Measurements from ENCODE around the gene HIVEP1. TPM values are rescaled to one million over a fixed set of nuclear protein-coding genes. Genes with fewer than 3 reads are reported as not detected.
A peak's percentile ranks its signal among the peaks of the same experiment; 100 is the strongest.

HIVEP1 gene
- total and polyA plus RNA-seq, 2 of the 13 experiments (the other 11 are each of a cell fraction or from before 2014, with no cell fraction given), result 7.4 to 9.9 TPM

DNA sequence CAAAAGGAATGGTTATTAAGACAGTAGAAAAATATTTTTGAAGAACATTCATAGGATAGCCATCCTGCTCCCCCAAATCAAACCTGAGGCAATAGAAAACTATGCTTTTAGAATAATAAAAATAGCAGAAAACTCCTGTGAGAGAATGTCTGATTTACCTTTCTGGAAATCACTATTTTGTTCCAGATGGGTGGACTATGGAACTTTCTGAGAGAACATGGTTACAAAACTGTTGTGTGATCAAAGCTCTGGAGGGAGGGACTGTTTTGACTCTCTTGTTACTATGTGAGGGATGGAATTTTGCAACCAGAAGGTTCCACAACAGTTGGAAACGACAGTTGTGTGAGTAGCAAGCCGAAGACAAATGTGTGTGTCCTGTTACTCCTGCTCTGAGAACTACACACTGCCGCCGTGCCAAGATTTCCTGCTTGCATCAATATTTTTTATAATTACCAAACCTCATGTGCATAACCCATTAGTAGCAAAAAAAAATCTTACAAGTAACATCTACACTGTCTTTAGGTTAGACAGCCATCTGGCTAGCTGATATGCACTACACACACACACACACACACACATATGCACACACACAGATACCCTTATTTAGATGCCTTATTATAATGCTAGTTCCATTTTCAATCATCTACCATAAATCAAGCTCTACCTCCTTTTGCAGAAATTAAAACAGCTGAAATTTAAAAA is 11.0 kb upstream of the HIVEP1 start (continued):
- peak; percentile 66 to 75; a peak in 1 of 4 replicates for TF ChIP-seq EP300 (IDR thresholded peaks at IDR 0.05; ENCODE audit: low read depth in 2 of 2, low read length in 2 of 2)
- TF ChIP-seq EP300 (CRISPR knock-in tag; IDR thresholded peaks at IDR 0.05; ENCODE audit: borderline replicate concordance), result no peak
- TF ChIP-seq, protein P1, sequence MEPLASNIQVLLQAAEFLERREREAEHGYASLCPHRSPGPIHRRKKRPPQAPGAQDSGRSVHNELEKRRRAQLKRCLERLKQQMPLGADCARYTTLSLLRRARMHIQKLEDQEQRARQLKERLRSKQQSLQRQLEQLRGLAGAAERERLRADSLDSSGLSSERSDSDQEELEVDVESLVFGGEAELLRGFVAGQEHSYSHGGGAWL (CRISPR knock-in tag; IDR thresholded peaks at IDR 0.05), result no peak
- 0 out of 4 replicates have a peak, but pooled peaks of 1 of the 2 experiments have one; percentile 14 for TF ChIP-seq KLF16 (CRISPR knock-in tag; IDR thresholded peaks at IDR 0.05)
- peak; percentile 56 for TF ChIP-seq GATAD2A (CRISPR knock-in tag; IDR thresholded peaks at IDR 0.05)
- 0 out of 2 replicates have a peak, but pooled peaks have one; percentile 11 for TF ChIP-seq ZMYM4 (CRISPR knock-in tag; IDR thresholded peaks at IDR 0.05)
- TF ChIP-seq, protein P2, sequence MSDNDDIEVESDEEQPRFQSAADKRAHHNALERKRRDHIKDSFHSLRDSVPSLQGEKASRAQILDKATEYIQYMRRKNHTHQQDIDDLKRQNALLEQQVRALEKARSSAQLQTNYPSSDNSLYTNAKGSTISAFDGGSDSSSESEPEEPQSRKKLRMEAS (IDR thresholded peaks at IDR 0.05), result peak; percentile 20; the same call in 1 of the 2 replicates
- TF ChIP-seq LCORL (IDR thresholded peaks at IDR 0.05), result no peak
- peak; percentile 70 for TF ChIP-seq LCORL (CRISPR knock-in tag; IDR thresholded peaks at IDR 0.05)
- TF ChIP-seq ZNF331 (CRISPR knock-in tag; IDR thresholded peaks at IDR 0.05), result peak; percentile 67; the same call in 1 of the 2 replicates
- no peak for TF ChIP-seq HIVEP1 (CRISPR knock-in tag; IDR thresholded peaks at IDR 0.05)
- TF ChIP-seq, protein P3, sequence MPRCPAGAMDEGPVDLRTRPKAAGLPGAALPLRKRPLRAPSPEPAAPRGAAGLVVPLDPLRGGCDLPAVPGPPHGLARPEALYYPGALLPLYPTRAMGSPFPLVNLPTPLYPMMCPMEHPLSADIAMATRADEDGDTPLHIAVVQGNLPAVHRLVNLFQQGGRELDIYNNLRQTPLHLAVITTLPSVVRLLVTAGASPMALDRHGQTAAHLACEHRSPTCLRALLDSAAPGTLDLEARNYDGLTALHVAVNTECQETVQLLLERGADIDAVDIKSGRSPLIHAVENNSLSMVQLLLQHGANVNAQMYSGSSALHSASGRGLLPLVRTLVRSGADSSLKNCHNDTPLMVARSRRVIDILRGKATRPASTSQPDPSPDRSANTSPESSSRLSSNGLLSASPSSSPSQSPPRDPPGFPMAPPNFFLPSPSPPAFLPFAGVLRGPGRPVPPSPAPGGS (CRISPR knock-in tag; IDR thresholded peaks at IDR 0.05), result no peak
- TF ChIP-seq GTF3A (CRISPR knock-in tag; conservative IDR thresholded peaks at IDR 0.05), result no peak
- TF ChIP-seq IRF2 (CRISPR knock-in tag; IDR thresholded peaks at IDR 0.05), result 0 out of 2 replicates have a peak, but pooled peaks have one; percentile 38
- peak; percentile 93 for TF ChIP-seq CEBPB (IDR thresholded peaks at IDR 0.05; ENCODE audit: borderline replicate concordance, low read depth, low read length)
- TF ChIP-seq ZNF644 (CRISPR knock-in tag; IDR thresholded peaks at IDR 0.05; ENCODE audit: low read depth), result peak; percentile 70; the same call in 1 of the 2 replicates
- no peak for TF ChIP-seq ZNF253 (CRISPR knock-in tag; IDR thresholded peaks at IDR 0.05; ENCODE audit: borderline replicate concordance)
- TF ChIP-seq RFXAP (CRISPR knock-in tag; IDR thresholded peaks at IDR 0.05; ENCODE audit: borderline replicate concordance), result peak; percentile 96
- peak; percentile 65; the same call in 1 of the 2 replicates for TF ChIP-seq NCOR1 (IDR thresholded peaks at IDR 0.05; ENCODE audit: borderline replicate concordance, low read length)
- no peak for TF ChIP-seq ZNF326 (CRISPR knock-in tag; IDR thresholded peaks at IDR 0.05; ENCODE audit: borderline replicate concordance)
- TF ChIP-seq, protein P4, sequence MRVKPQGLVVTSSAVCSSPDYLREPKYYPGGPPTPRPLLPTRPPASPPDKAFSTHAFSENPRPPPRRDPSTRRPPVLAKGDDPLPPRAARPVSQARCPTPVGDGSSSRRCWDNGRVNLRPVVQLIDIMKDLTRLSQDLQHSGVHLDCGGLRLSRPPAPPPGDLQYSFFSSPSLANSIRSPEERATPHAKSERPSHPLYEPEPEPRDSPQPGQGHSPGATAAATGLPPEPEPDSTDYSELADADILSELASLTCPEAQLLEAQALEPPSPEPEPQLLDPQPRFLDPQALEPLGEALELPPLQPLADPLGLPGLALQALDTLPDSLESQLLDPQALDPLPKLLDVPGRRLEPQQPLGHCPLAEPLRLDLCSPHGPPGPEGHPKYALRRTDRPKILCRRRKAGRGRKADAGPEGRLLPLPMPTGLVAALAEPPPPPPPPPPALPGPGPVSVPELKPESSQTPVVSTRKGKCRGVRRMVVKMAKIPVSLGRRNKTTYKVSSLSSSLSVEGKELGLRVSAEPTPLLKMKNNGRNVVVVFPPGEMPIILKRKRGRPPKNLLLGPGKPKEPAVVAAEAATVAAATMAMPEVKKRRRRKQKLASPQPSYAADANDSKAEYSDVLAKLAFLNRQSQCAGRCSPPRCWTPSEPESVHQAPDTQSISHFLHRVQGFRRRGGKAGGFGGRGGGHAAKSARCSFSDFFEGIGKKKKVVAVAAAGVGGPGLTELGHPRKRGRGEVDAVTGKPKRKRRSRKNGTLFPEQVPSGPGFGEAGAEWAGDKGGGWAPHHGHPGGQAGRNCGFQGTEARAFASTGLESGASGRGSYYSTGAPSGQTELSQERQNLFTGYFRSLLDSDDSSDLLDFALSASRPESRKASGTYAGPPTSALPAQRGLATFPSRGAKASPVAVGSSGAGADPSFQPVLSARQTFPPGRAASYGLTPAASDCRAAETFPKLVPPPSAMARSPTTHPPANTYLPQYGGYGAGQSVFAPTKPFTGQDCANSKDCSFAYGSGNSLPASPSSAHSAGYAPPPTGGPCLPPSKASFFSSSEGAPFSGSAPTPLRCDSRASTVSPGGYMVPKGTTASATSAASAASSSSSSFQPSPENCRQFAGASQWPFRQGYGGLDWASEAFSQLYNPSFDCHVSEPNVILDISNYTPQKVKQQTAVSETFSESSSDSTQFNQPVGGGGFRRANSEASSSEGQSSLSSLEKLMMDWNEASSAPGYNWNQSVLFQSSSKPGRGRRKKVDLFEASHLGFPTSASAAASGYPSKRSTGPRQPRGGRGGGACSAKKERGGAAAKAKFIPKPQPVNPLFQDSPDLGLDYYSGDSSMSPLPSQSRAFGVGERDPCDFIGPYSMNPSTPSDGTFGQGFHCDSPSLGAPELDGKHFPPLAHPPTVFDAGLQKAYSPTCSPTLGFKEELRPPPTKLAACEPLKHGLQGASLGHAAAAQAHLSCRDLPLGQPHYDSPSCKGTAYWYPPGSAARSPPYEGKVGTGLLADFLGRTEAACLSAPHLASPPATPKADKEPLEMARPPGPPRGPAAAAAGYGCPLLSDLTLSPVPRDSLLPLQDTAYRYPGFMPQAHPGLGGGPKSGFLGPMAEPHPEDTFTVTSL (CRISPR knock-in tag; IDR thresholded peaks at IDR 0.05; ENCODE audit: borderline replicate concordance), result peak; percentile 52; the same call in 1 of the 2 replicates
- TF ChIP-seq SALL1 (CRISPR knock-in tag; IDR thresholded peaks at IDR 0.05), result peak; percentile 25; the same call in 1 of the 2 replicates

All from HepG2 (cell line).